Measurements from ENCODE around the gene GAREM2. TPM values are rescaled to one million over a fixed set of nuclear protein-coding genes. Genes with fewer than 3 reads are reported as not detected.

The GAREM2 gene
- total and polyA plus RNA-seq, 4 donors = 0.08 to 0.28 (median 0.16) TPM

- TF ChIP-seq YY1 (IDR thresholded peaks at IDR 0.05) = no peak
- no peak for TF ChIP-seq FOXA2 (IDR thresholded peaks at IDR 0.05)
- no peak for TF ChIP-seq RXRA (IDR thresholded peaks at IDR 0.05)
- no peak for TF ChIP-seq EGR1 (IDR thresholded peaks at IDR 0.05; ENCODE audit: low read depth in 2 of 2)
- no peak for TF ChIP-seq FOXA1 (IDR thresholded peaks at IDR 0.05)
- no peak for TF ChIP-seq RAD21 (IDR thresholded peaks at IDR 0.05)
- no peak for TF ChIP-seq HNF4G (IDR thresholded peaks at IDR 0.05)
These were observed 14.2 kb downstream of the GAREM2 start (continued) for GRCh38 chr2:26187114-26187513.

- Histone ChIP-seq H3K9me3 (ENCODE audit: control insufficient read depth in 4 of 4, low read length in 3 of 4) (no peaks in the 10 kb centered on the region), H3K36me3 (ENCODE audit: control insufficient read depth in 4 of 4, insufficient read depth in 3 of 4, low read depth in 1 of 4, low read length in 3 of 4) (peaks cover 0 to 24% (median 15%) of the 10 kb centered on the region in 4 donors), H3K27me3 (ENCODE audit: control insufficient read depth in 4 of 4, insufficient read depth in 4 of 4, low read length in 3 of 4) (no peaks in the 10 kb centered on the region), H3K9ac (ENCODE audit: low read depth in 1 of 2, low read length in 2 of 2) (no peak overlapping the region), H3K27ac (ENCODE audit: low read depth in 1 of 2, low read length in 2 of 2) (no peak overlapping the region), H3K4me1 (ENCODE audit: control insufficient read depth in 4 of 4, insufficient read depth in 4 of 4, low read length in 3 of 4) (peaks cover 0 to 15% (median 6%) of the 10 kb centered on the region in 4 donors), H3K4me3 (ENCODE audit: low read depth in 1 of 3, low read length in 3 of 3) (no peak overlapping the region)
- no peak for TF ChIP-seq SP1 (IDR thresholded peaks at IDR 0.05)
- DNase-seq (ENCODE audit: low spot score) = no peak
- WGBS = 91% methylated on average over 16 of the region's 16 CpGs
These were observed 14.7 kb downstream of the GAREM2 start for GRCh38 chr2:26187537-26188104.

GRCh38 chr2:26189123-26189522 lies 16.2 kb downstream of the GAREM2 start:
- no peak overlapping the region for H3K4me3 ChIP-seq (ENCODE audit: low read depth in 1 of 3, low read length in 3 of 3)
- H3K4me1 ChIP-seq (ENCODE audit: control insufficient read depth in 4 of 4, insufficient read depth in 4 of 4, low read length in 3 of 4) = peaks cover 0 to 11% (median 6%) of the 10 kb centered on the region in 4 donors
- no peaks in the 10 kb centered on the region for H3K27me3 ChIP-seq (ENCODE audit: control insufficient read depth in 4 of 4, insufficient read depth in 4 of 4, low read length in 3 of 4)
- no peak overlapping the region for H3K9ac ChIP-seq (ENCODE audit: low read depth in 1 of 2, low read length in 2 of 2)
- 92% methylated on average over 4 of the region's 4 CpGs for WGBS
- TF ChIP-seq FOXA1 (IDR thresholded peaks at IDR 0.05) = no peak
- H3K9me3 ChIP-seq (ENCODE audit: control insufficient read depth in 4 of 4, low read length in 3 of 4) = no peaks in the 10 kb centered on the region
- no peak overlapping the region for H3K27ac ChIP-seq (ENCODE audit: low read depth in 1 of 2, low read length in 2 of 2)
- peaks cover 4 to 39% (median 28%) of the 10 kb centered on the region in 4 donors for H3K36me3 ChIP-seq (ENCODE audit: control insufficient read depth in 4 of 4, insufficient read depth in 3 of 4, low read depth in 1 of 4, low read length in 3 of 4)
- no peak for DNase-seq (ENCODE audit: low spot score)

- Histone ChIP-seq H3K4me3 (ENCODE audit: low read depth in 1 of 3, low read length in 3 of 3) (no peak overlapping the region), H3K9me3 (ENCODE audit: control insufficient read depth in 4 of 4, low read length in 3 of 4) (no peaks in the 10 kb centered on the region), H3K4me1 (ENCODE audit: control insufficient read depth in 4 of 4, insufficient read depth in 4 of 4, low read length in 3 of 4) (peaks cover 0 to 5% (median under 1%) of the 10 kb centered on the region in 4 donors), H3K36me3 (ENCODE audit: control insufficient read depth in 4 of 4, insufficient read depth in 3 of 4, low read depth in 1 of 4, low read length in 3 of 4) (peaks cover 6 to 45% (median 34%) of the 10 kb centered on the region in 4 donors), H3K9ac (ENCODE audit: low read depth in 1 of 2, low read length in 2 of 2) (no peak overlapping the region), H3K27ac (ENCODE audit: low read depth in 1 of 2, low read length in 2 of 2) (no peak overlapping the region), H3K27me3 (ENCODE audit: control insufficient read depth in 4 of 4, insufficient read depth in 4 of 4, low read length in 3 of 4) (no peaks in the 10 kb centered on the region)
- DNase-seq (ENCODE audit: low spot score) = no peak
- WGBS = 95% methylated on average over 4 of the region's 4 CpGs
- TF ChIP-seq ZBTB33 (IDR thresholded peaks at IDR 0.05) (no peak), RAD21 (IDR thresholded peaks at IDR 0.05) (no peak), FOXA1 (IDR thresholded peaks at IDR 0.05) (no peak), GABPA (IDR thresholded peaks at IDR 0.05 in 1 of 2, conservative IDR thresholded peaks at IDR 0.05 in 1 of 2) (no peak), REST (IDR thresholded peaks at IDR 0.05) (no peak), HNF4G (IDR thresholded peaks at IDR 0.05) (no peak), TAF1 (conservative IDR thresholded peaks at IDR 0.05) (no peak), CTCF (IDR thresholded peaks at IDR 0.05; ENCODE audit: low read depth, low read length, missing input control) (no peak), MAX (IDR thresholded peaks at IDR 0.05) (no peak), NR2F2 (IDR thresholded peaks at IDR 0.05) (no peak), JUND (IDR thresholded peaks at IDR 0.05) (no peak), EGR1 (IDR thresholded peaks at IDR 0.05; ENCODE audit: low read depth in 2 of 2) (no peak), YY1 (IDR thresholded peaks at IDR 0.05) (no peak), FOXA2 (IDR thresholded peaks at IDR 0.05) (no peak), ATF3 (IDR thresholded peaks at IDR 0.05) (no peak), RXRA (IDR thresholded peaks at IDR 0.05) (no peak), HNF4A (conservative IDR thresholded peaks at IDR 0.05) (no peak)
These were observed 16.9 kb downstream of the GAREM2 start for GRCh38 chr2:26189751-26190150.
